GM18499 (cell line): ENCODE results near the gene GTF2E1.
A peak's percentile ranks its signal among the peaks of the same experiment; 100 is the strongest.
"Not testable (repeated sequence)": the region's sequence is repeated elsewhere in the genome, so short reads cannot be mapped to it uniquely, and the experiment has no call there.

Source experiments
- ATAC-seq: cut with Tn5 transposase; IDR thresholded peaks from one replicate; pipeline ENCODE4 v1.9.1; 2021; ENCODE audit warnings: moderate number of reproducible peaks; ENCODE audit not compliant: insufficient read depth, unreplicated experiment

The GTF2E1 gene

GRCh38 chr3:120752865-120753264, 10.3 kb downstream of the GTF2E1 start:
- no peak for ATAC-seq

DNA sequence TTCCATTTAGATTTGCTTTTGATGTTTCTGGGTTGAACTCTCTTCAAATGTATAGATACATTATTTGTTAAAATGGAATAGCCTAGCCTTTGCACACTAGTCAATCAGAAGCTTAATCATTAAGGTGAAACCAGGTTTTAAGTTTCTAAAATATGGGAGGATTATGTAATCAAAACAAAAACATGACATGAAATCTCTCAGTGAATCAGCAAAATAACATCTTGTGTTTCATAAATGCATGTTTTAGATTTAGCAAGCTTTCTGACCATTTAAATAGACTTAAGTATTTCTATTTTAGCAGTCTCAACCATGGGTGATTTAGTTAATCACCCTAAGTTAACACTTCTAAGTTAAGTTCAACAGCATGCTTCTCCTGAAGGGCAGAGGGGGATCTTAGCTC, 11.3 kb downstream of the GTF2E1 start:
- ATAC-seq = no peak

- ATAC-seq = no peak
Measured at GRCh38 chr3:120756061-120756460, 13.5 kb downstream of the GTF2E1 start.

DNA sequence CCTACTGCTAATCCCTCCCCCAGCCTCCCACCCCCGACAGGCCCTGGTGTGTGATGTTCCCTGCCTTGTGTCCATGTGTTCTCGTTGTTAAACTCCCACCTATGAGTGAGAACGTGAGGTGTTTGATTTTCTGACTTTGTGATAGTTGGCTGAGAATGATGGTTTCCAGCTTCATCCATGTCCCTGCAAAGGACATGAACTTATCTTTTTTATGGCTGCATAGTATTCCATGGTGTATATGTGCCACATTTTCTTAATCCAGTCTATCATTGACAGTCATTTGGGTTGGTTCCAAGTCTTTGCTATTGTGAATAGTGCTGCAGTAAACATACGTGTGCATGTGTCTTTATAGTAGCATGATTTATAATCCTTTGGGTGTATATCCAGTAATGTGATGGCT, 16.0 kb downstream of the GTF2E1 start:
- ATAC-seq = not testable (repeated sequence)

DNA sequence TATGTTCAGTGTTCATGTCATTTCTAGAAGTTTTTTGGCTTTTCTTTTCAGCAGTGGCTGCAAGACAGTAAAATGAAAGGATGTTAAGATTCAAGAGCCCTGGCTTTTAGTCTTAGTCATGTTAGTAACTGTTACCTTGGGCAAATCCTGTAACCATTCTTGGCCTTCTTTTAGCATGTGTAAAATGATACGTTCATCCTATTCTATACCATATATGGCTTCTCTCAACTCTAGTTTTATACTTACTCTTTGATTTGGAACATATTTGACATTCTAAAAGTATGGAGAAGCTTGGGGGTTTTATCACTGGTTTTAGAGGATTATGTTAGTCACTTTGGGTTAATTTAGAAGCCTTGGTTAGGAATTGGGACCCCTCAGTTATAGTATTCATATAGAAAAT, 20.1 kb downstream of the GTF2E1 start:
- no peak for ATAC-seq

DNA sequence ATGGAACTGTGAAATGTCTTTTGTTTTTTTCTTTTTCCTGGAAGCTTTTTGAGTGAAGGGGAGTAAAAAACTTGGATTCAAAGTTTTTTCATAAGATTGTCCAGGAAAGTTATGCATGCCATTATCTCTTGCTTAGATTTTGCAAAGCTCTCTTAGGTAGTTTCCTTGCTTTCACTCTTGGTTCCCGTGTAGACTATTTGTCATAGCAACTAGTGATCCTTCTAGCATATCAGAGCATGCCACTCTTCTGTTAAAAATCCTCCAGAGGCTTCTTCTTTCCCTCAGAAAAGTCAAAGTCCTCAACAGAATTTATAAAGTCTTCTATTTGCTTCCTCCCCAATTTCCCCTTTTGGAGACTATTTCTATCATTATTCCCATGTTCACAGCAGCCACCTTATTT, 21.1 kb downstream of the GTF2E1 start:
- ATAC-seq = peak; percentile 85

DNA sequence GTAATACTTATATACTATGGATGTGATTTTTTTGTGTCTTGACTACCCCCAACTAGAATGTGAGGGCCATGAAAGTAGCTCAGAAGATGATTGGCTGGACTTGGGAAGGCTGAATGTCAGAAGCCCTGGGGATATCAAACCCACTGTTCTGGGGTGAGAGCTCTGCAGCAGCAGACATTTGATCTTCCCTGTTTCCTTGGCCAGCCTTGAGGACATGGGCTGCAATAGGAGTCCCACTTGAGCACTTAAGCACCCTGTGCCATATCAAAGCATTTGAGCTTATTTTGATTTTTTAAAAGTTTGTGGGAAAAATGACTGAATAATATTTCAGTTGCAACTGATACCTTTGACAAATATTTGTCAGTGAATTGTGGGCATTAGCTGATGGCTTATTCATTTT, 21.7 kb downstream of the GTF2E1 start:
- no peak for ATAC-seq

- ATAC-seq = peak; percentile 48
Measured at GRCh38 chr3:120765830-120766493, 23.4 kb downstream of the GTF2E1 start.

- ATAC-seq = no peak
Measured at GRCh38 chr3:120766576-120766975, 24.0 kb downstream of the GTF2E1 start.

DNA sequence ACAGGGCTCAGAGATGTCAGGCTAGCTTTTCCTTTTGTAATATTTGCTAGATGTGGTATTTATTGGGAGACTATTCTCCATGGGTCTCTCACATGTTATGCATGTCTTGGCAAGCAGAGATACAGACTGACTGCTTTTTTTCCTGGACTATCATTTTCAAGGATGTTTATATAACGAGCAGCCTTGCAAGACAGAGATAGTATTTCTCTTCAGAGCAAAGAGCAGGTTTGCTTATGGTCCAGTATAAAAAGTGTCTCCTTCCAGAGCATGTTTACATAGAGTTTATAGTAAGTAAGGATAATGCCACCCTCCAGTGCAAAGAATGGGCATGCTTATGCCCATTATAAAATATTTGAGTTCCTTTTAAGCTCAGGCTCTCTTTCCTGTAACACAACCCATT, 24.6 kb downstream of the GTF2E1 start:
- ATAC-seq = no peak

GRCh38 chr3:120769436-120769835, 26.9 kb downstream of the GTF2E1 start:
- no peak for ATAC-seq

DNA sequence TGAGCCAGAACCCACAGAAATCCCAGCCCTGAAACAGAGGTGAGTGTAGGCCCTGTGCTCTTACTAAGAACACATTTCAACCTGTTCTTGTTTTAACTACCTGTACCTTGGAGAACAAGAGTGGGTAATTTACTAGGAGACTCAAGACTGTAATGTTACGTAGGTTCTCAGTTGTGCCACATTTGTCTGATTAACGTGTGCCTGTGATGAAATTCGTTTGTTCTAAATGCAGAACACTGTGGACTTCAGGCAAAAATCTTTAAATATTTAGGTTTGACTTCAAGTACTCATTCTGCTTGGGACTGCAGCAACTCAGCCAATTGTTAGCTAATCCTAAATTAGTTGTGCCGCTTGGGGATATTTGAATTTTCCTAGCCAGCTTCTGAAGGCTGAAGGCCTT, 28.3 kb downstream of the GTF2E1 start:
- ATAC-seq = no peak

DNA sequence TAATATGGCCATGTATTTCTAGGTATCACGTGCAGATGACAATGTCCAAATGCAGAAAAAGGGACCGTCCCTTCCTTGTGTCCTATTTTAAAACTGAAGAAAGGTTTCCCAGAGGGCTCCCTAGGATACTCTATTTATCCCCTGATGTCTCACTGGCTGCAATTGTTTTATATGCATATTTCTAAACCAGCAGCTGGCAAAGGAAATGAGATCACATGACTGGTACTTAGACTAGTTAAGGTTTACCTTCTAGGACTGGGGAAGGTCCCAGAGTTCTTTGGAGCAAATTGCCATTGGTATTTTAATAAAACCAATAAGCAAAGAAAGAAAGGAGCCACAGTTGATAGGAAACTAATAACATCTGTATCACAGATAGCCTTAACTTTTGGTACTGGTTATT, 29.5 kb downstream of the GTF2E1 start:
- no peak for ATAC-seq

GRCh38 chr3:120773932-120774331, 31.4 kb downstream of the GTF2E1 start:
- peak; percentile 85 for ATAC-seq

DNA sequence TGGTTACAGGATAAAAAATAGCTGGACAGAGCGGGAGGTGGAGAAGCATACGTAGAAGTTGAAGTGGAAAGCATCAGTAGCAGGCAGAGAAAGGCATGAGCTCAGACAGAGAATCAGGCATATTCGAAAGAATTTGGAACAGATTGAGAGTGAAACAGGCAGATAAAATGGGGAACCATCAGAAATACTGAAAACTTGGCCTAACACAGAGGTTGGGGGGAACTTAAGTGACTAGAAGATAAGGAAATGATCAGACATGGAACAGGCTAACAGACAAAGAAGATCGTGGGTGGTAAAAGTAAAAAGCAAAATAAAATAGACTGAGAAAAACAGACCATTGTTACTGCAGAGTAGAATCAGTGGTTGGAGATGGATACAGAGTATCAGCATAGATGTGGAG, 32.9 kb downstream of the GTF2E1 start:
- no peak for ATAC-seq

- ATAC-seq = no peak
Measured at GRCh38 chr3:120778776-120779175, 36.2 kb downstream of the GTF2E1 start.

DNA sequence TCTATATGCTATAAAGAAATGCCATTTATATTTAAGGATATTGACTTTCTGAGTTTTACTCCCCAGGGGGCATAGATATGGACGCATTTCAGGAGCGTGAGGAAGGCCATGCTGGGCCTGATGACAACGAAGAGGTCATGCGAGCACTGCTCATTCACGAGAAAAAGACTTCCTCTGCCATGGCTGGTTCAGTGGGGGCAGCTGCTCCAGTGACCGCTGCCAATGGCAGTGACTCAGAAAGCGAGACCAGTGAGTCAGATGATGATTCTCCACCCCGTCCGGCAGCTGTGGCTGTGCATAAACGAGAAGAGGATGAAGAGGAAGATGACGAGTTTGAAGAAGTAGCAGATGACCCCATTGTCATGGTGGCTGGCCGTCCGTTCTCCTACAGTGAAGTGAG, 38.4 kb downstream of the GTF2E1 start:
- ATAC-seq = peak; percentile 92

GRCh38 chr3:120785832-120786231, 43.3 kb downstream of the GTF2E1 start:
- ATAC-seq = peak; percentile 42

- no peak for ATAC-seq
Measured at GRCh38 chr3:120791010-120791409, 48.5 kb downstream of the GTF2E1 start.

- ATAC-seq = no peak
Measured at GRCh38 chr3:120791913-120792312, 49.4 kb downstream of the GTF2E1 start.

DNA sequence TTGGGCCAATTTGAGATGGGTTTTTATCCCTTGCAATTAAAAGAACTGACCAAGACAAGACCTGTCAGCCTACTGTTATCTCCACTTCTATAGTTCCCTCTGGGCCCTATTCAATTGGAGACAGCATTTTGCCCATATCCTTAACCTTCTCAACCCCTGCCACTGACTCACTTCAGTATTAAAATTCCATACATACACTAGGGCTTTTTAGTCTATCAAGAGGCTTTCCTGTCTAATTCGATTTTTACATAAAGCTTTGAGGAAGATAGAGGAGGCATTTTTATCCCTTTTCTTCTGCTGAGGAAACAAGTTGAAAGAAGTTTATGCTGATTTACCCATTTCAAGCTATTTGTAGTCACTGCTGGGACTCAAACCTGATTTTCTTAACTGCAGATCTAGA, 51.1 kb downstream of the GTF2E1 start:
- ATAC-seq = no peak

- peak; percentile 91 for ATAC-seq
Measured at GRCh38 chr3:120795017-120795648, 52.6 kb downstream of the GTF2E1 start.
